Activated CD4-positive, alpha-beta T cell treated with anti-CD3 and anti-CD28 coated beads, Interleukin-2, amount 10 ng/mL, durations not matched to agents 24 days and 14 days (primary cell): ENCODE measurements around the gene PFN1. TPM values are rescaled to one million over a fixed set of nuclear protein-coding genes. Genes with fewer than 3 reads are reported as not detected.
A peak's percentile ranks its signal among the peaks of the same experiment; 100 is the strongest.
"Not testable (repeated sequence)": the region's sequence is repeated elsewhere in the genome, so short reads cannot be mapped to it uniquely, and the experiment has no call there.

Experiments
- DNase-seq: peaks from one replicate; pipeline ENCODE4 v3.0.0; 2022
- H3K27ac Mint-ChIP-seq: one replicate; pipeline ENCODE4 v1.8.0; 2022; ENCODE audit warnings: mild to moderate bottlenecking, mixed read lengths
- H3K27me3 Mint-ChIP-seq: one replicate; pipeline ENCODE4 v1.8.0; 2022; ENCODE audit warnings: mixed read lengths
- H3K36me3 Mint-ChIP-seq: one replicate; pipeline ENCODE4 v1.8.0; 2022; ENCODE audit warnings: low read depth, mild to moderate bottlenecking, mixed read lengths
- H3K4me1 Mint-ChIP-seq: one replicate; pipeline ENCODE4 v1.8.0; 2021; ENCODE audit warnings: mixed read lengths
- H3K4me3 Mint-ChIP-seq: one replicate; pipeline ENCODE4 v1.8.0; 2022; ENCODE audit warnings: mild to moderate bottlenecking, moderate library complexity, mixed read lengths
- H3K9me3 Mint-ChIP-seq: one replicate; pipeline ENCODE4 v1.8.0; 2021; ENCODE audit warnings: mixed read lengths
- intact Hi-C: fragments of 100-400 bp; cut with micrococcal nuclease; formaldehyde crosslinking; loops from one replicate; pipeline ENCODE4 v1.15.1; 2023
- total RNA-seq: library from RNA; stranded (reverse); gene quantifications from 2 replicates; pipeline ENCODE4 v1.2.3, GENCODE V29; 2022

The PFN1 gene
- total RNA-seq, 1 donor from 2014 or later = 1,471 TPM

DNA sequence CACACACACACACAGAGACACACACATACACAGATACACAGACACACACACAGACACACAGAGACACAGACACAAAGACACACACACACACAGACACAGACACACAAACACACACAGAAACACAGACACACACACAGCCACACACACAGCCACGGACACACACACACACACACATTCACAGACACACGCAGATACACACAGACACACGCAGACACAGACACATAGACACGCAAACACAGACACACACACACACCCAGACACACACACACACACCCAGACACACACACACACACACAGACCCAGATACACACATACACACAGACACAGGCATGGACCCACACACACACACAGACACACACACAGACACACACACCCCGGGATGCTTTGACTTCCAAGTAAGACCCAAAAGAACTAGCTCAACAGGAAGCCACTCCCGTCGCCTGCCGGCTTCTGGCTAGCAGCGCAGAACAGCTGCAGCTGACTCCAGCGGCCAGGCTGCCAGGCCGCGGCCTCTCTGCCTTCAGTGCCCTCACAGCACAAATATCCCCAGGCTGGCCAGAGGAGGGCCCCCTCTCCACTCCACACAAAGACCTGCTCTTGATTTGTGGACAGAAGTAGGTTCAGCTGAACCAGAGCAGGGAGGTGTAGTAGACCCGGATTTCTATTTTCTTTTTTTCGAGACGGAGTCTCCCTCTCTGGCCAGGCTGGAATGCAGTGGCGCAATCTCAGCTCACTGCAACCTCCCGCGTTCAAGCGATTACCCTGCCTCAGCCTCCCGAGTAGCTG, 39.4 kb downstream of the PFN1 start:
- H3K27ac Mint-ChIP-seq = no peak overlapping the region
- H3K4me1 Mint-ChIP-seq = peaks cover 6% of the 10 kb centered on the region
- peak; percentile 93 for DNase-seq
- no peaks in the 10 kb centered on the region for H3K36me3 Mint-ChIP-seq
- intact Hi-C loops = loop anchor here (1.0 to 2.0 kb wide), 3 partner anchors 58 to 154 kb away; partner anchors contain the start of genes CAMTA2 and SPAG7
- no peaks in the 10 kb centered on the region for H3K9me3 Mint-ChIP-seq
- no peak overlapping the region for H3K4me3 Mint-ChIP-seq
- H3K27me3 Mint-ChIP-seq = peaks cover 8% of the 10 kb centered on the region

GRCh38 chr17:4908301-4908700, 40.0 kb downstream of the PFN1 start:
- peaks cover 10% of the 10 kb centered on the region for H3K4me1 Mint-ChIP-seq
- no peak overlapping the region for H3K4me3 Mint-ChIP-seq
- peaks cover 8% of the 10 kb centered on the region for H3K27me3 Mint-ChIP-seq
- intact Hi-C loops = loop anchor here (2.0 kb wide), 2 partner anchors 78 to 154 kb away; partner anchors contain the start of gene CAMTA2
- DNase-seq = peak; percentile 69
- no peak overlapping the region for H3K27ac Mint-ChIP-seq
- H3K9me3 Mint-ChIP-seq = no peaks in the 10 kb centered on the region
- H3K36me3 Mint-ChIP-seq = no peaks in the 10 kb centered on the region

GRCh38 chr17:4906642-4907041, 41.7 kb downstream of the PFN1 start:
- intact Hi-C loops, H3K27me3 Mint-ChIP-seq, H3K27ac Mint-ChIP-seq, H3K4me3 Mint-ChIP-seq, H3K9me3 Mint-ChIP-seq, H3K36me3 Mint-ChIP-seq, DNase-seq: not testable (repeated sequence)
- H3K4me1 Mint-ChIP-seq = peaks cover 19% of the 10 kb centered on the region

- Mint-ChIP-seq H3K9me3 (no peaks in the 10 kb centered on the region), H3K4me3 (peak within 1 kb of the TSS; percentile 30), H3K27ac (peak within 1 kb of the TSS; percentile 30), H3K27me3 (peaks cover 6% of the 10 kb centered on the region), H3K4me1 (peaks cover 26% of the 10 kb centered on the region), H3K36me3 (no peaks in the 10 kb centered on the region)
- DNase-seq = peak; percentile 93
- intact Hi-C loops = loop anchor here (2.0 to 5.0 kb wide), 3 partner anchors 38 to 336 kb away; partner anchors contain the start of genes GLTPD2, RNF167 and SLC25A11
These were observed 45.1 kb downstream of the PFN1 start, which contains the start of gene CHRNE for GRCh38 chr17:4903051-4903818. Gene CHRNE, minus strand, starts transcription at chr17:4903098. Its CDS starts 35 bp downstream, at chr17:4903063.

DNA sequence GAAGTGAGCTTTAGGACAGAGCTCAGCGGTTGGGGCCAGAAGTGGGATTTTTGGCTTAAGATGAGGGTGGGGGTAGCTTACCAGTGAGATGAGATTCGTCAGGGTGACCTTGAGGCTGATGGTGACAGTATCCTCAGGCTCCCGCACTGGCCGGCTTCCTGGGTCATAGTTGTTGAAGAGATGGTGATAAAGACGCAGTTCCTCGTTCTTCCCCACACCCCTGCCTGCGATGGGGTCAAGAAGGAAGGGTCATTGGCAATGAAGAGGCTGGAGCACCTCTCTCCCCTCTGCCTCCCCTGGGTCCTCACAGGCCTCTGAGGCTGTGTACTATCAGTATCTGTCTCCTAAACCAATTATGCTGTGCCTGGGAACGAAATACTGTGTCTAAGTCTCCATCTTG, 45.8 kb downstream of the PFN1 start:
- H3K4me1 Mint-ChIP-seq = peaks cover 26% of the 10 kb centered on the region
- no peak overlapping the region for H3K4me3 Mint-ChIP-seq
- no peaks in the 10 kb centered on the region for H3K36me3 Mint-ChIP-seq
- no peak for DNase-seq
- intact Hi-C loops = loop anchor here (2.0 to 5.0 kb wide), 3 partner anchors 38 to 335 kb away; partner anchors contain the start of genes GLTPD2, RNF167 and SLC25A11
- no peak overlapping the region for H3K27ac Mint-ChIP-seq
- H3K9me3 Mint-ChIP-seq = no peaks in the 10 kb centered on the region
- peaks cover 6% of the 10 kb centered on the region for H3K27me3 Mint-ChIP-seq

GRCh38 chr17:4901648-4902344, 46.5 kb downstream of the PFN1 start:
- no peaks in the 10 kb centered on the region for H3K9me3 Mint-ChIP-seq
- H3K4me3 Mint-ChIP-seq = peak overlapping the region; percentile 89
- H3K36me3 Mint-ChIP-seq = no peaks in the 10 kb centered on the region
- peaks cover 4% of the 10 kb centered on the region for H3K27me3 Mint-ChIP-seq
- DNase-seq = peak; percentile 70
- H3K4me1 Mint-ChIP-seq = peaks cover 23% of the 10 kb centered on the region
- H3K27ac Mint-ChIP-seq = no peak overlapping the region
- intact Hi-C loops = loop anchor here (2.0 to 5.0 kb wide), 3 partner anchors 39 to 334 kb away; partner anchors contain the start of genes GLTPD2, RNF167 and SLC25A11

DNA sequence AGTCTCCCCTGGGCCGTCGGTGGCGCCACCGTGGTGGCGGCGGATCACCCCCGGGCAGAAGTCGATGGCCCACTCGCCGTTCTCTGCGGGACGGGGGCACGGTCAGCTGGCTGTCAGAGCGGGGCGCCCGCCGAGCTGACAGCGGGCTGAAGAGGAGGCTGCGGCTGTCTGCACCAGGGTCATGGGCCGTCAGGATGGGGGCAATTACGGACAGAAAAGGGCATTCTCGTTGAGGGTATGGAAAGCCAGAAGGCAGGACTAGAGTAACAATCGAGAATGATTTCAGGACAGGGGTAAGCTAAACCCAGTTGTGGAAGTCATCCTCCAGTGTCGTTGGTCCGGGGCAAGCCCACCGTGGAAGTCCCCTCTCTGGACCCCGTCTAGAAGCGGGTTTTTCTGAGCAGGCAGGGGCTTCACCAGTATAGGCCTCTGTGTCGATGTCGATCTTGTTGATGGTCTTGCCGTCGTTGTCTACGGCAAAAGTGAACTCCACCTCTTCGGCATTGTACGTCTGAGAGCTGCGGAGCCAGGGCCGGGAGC, 47.2 kb downstream of the PFN1 start:
- H3K9me3 Mint-ChIP-seq = no peaks in the 10 kb centered on the region
- peak; percentile 66 for DNase-seq
- H3K36me3 Mint-ChIP-seq = peaks cover 2% of the 10 kb centered on the region
- H3K4me1 Mint-ChIP-seq = peaks cover 22% of the 10 kb centered on the region
- peak overlapping the region; percentile 41 for H3K27ac Mint-ChIP-seq
- intact Hi-C loops = loop anchor here (5.0 kb wide), 1 partner anchor 334 kb away; no protein-coding TSS in a partner anchor
- peaks cover 3% of the 10 kb centered on the region for H3K27me3 Mint-ChIP-seq
- peak overlapping the region; percentile 89 for H3K4me3 Mint-ChIP-seq

GRCh38 chr17:4900231-4901107, 47.9 kb downstream of the PFN1 start:
- H3K36me3 Mint-ChIP-seq = peaks cover 8% of the 10 kb centered on the region
- intact Hi-C loops = loop anchor here (5.0 kb wide), 1 partner anchor 333 kb away; no protein-coding TSS in a partner anchor
- peak overlapping the region; percentile 41 for H3K27ac Mint-ChIP-seq
- peaks cover 3% of the 10 kb centered on the region for H3K27me3 Mint-ChIP-seq
- DNase-seq = peak; percentile 88
- H3K4me1 Mint-ChIP-seq = peaks cover 22% of the 10 kb centered on the region
- H3K9me3 Mint-ChIP-seq = no peaks in the 10 kb centered on the region
- peak overlapping the region; percentile 89 for H3K4me3 Mint-ChIP-seq

DNA sequence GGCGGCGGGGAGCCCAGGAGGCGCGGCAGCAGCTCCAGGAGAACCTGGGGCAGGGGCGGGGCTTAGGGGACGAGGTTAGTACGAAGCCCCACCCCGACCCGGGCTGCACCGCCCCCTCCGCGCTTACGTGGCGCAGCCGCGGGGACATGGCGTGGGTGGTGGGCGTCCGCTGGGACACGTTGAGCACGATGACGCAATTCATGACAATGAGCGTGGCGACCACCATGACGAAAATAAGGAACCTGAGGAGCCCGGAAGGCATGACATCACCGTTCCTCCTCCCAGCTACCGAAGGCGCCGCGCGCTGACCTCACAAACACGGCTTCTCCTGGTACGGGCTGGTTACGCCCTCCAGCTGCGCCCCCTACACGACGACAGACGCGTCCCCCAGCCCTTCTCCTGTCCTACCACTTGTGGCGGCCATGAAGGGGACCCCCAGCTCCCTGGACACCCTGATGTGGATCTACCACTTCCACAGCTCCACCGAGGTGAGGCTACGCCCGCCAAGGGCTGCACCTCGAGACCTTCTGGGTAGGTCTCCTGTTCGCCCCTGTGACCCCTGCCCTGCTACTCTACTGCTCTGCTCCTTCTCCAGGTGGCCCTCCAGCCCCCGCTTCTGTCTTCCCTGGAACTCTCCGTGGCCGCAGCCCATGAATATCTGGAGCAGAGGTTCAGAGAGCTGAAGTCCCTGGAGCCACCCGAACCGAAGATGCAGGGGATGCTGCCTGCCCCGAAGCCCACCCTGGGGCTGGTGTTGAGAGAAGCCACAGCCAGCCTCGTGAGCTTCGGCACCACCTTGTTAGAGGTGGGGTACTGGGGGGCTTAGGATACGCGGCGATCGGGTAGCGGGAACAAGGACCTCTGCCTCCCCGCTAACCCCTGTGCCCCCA, 48.7 kb downstream of the PFN1 start, which contains the start of gene C17orf107:
Gene C17orf107, plus strand, starts transcription at position 196 of the 890 bp plus-strand sequence. Its CDS starts 227 bp downstream, at position 423.
- Mint-ChIP-seq H3K36me3 (peaks cover 12% of the 10 kb centered on the region), H3K27ac (peak within 1 kb of the TSS; percentile 86), H3K4me1 (peaks cover 22% of the 10 kb centered on the region), H3K27me3 (peaks cover 3% of the 10 kb centered on the region), H3K4me3 (peak within 1 kb of the TSS; percentile 89), H3K9me3 (no peaks in the 10 kb centered on the region)
- DNase-seq = peak; percentile 97
- intact Hi-C loops = loop anchor here (5.0 kb wide), 1 partner anchor 332 kb away; no protein-coding TSS in a partner anchor

DNA sequence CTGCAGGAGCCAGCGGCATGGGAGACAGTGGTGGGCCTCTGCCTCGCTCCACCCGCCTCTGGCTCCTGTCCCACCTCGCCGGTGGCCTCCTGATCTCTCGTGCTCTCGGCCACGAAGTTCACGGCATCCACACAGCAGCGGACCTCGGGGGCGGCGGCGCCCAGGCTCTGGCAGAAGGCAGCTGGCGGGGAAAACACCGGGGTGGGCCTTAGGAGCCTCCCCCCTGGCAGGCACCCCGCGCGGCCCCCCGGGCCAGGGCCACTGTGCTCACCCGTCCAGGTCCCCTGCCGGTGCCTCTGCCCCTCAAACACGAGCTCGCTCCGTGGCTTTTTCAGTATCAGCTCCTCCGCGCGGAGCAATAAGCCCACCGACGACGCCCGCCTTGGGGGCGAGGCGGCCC, 49.4 kb downstream of the PFN1 start:
- intact Hi-C loops = no loop called here
- Mint-ChIP-seq H3K36me3 (peaks cover 12% of the 10 kb centered on the region), H3K27me3 (peaks cover 3% of the 10 kb centered on the region), H3K27ac (no peak overlapping the region), H3K4me3 (peak overlapping the region; percentile 53), H3K9me3 (no peaks in the 10 kb centered on the region), H3K4me1 (peaks cover 22% of the 10 kb centered on the region)
- DNase-seq = no peak

GRCh38 chr17:4898351-4898750, 50.0 kb downstream of the PFN1 start:
- peak overlapping the region; percentile 53 for H3K4me3 Mint-ChIP-seq
- H3K27ac Mint-ChIP-seq = no peak overlapping the region
- peaks cover 14% of the 10 kb centered on the region for H3K36me3 Mint-ChIP-seq
- no peaks in the 10 kb centered on the region for H3K9me3 Mint-ChIP-seq
- peaks cover 3% of the 10 kb centered on the region for H3K27me3 Mint-ChIP-seq
- DNase-seq = no peak
- peaks cover 19% of the 10 kb centered on the region for H3K4me1 Mint-ChIP-seq
- intact Hi-C loops = no loop called here
